ENCODE measurements around the gene DRC7. TPM values are rescaled to one million over a fixed set of nuclear protein-coding genes. Genes with fewer than 3 reads are reported as not detected.
"Not testable (repeated sequence)": the region's sequence is repeated elsewhere in the genome, so short reads cannot be mapped to it uniquely, and the experiment has no call there.

DRC7 gene
- total RNA-seq, 1 donor from 2014 or later, result 0.04 TPM

DNA sequence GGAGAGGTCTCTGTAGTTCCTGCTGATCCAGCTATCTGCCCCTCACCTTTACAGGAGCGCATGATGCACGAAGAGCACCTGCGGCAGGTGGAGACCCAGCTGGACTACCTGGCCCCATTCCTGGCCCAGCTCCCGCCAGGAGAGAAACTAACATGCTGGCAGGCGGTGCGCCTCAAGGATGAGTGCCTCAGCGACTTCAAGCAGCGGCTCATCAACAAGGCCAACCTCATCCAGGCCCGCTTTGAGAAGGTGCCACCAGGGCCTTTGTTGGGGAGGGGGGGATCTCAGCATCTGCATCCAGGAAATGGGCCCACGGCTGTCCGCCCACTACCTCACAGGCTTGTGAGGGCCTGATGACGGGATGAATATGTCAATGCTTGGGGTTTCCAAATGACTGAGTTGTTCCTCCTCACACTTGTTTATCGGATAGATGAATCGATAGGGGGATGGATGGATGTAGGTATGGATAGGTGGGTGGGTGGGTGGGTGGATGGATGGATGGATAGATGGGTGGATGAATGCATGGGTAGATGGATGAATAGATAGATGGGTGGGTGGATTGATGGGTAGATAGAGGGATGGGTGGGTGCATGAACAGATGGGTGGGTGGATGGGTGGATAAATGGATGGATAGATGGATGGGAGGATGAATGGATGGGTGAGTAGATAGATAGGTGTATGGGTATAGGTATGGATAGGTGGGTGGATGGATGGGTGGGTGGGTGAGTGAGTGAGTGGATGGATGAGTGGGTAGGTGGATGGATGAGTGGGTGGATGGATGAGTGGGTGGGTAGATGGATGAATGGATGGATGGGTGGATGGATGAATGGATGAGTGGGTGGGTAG lies 34.0 kb downstream of the DRC7 start:
- Histone ChIP-seq H3K27me3 (ENCODE audit: control insufficient read depth, insufficient read depth, low read length) (no peaks in the 10 kb centered on the region), H3K4me3 (ENCODE audit: low read depth, low read length) (no peak overlapping the region), H3K36me3 (ENCODE audit: control insufficient read depth, insufficient read depth, low read length) (no peaks in the 10 kb centered on the region)
- no peak for DNase-seq (ENCODE audit: low read depth)
- no peak for TF ChIP-seq CTCF (IDR thresholded peaks at IDR 0.05; ENCODE audit: insufficient read depth, low read length, poor library complexity, severe bottlenecking)

GRCh38 chr16:57729182-57729484 lies 34.5 kb downstream of the DRC7 start:
- no peaks in the 10 kb centered on the region for H3K36me3 ChIP-seq (ENCODE audit: control insufficient read depth, insufficient read depth, low read length)
- H3K4me3 ChIP-seq (ENCODE audit: low read depth, low read length), result no peak overlapping the region
- no peaks in the 10 kb centered on the region for H3K27me3 ChIP-seq (ENCODE audit: control insufficient read depth, insufficient read depth, low read length)
- DNase-seq (ENCODE audit: low read depth), result no peak
- no peak for TF ChIP-seq CTCF (IDR thresholded peaks at IDR 0.05; ENCODE audit: insufficient read depth, low read length, poor library complexity, severe bottlenecking)

DNA sequence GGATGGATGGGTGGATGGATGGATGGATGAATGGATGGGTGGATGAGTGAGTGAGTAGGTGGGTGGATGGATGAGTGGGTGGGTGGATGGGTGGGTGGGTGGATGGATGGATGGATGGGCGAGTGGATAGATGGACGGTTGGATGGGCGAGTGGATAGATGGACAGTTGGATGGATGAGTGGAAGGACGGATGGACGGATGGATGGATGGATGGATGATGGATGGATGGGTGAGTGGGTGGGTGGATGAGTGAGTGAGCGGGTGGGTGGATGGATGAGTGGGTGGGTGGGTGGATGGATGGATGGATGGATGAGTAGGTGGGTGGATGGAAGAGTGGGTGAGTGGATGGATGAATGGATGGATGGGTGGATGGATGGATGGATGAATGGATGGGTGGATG lies 35.2 kb downstream of the DRC7 start:
- H3K27me3 ChIP-seq (ENCODE audit: control insufficient read depth, insufficient read depth, low read length); DNase-seq (ENCODE audit: low read depth); H3K4me3 ChIP-seq (ENCODE audit: low read depth, low read length); H3K36me3 ChIP-seq (ENCODE audit: control insufficient read depth, insufficient read depth, low read length): not testable (repeated sequence)

GRCh38 chr16:57730771-57731730 lies 36.4 kb downstream of the DRC7 start:
- TF ChIP-seq CTCF (IDR thresholded peaks at IDR 0.05; ENCODE audit: insufficient read depth, low read length, poor library complexity, severe bottlenecking), result no peak
- no peak overlapping the region for H3K4me3 ChIP-seq (ENCODE audit: low read depth, low read length)
- H3K36me3 ChIP-seq (ENCODE audit: control insufficient read depth, insufficient read depth, low read length), result no peaks in the 10 kb centered on the region
- H3K27me3 ChIP-seq (ENCODE audit: control insufficient read depth, insufficient read depth, low read length), result no peaks in the 10 kb centered on the region
- DNase-seq (ENCODE audit: low read depth), result no peak

DNA sequence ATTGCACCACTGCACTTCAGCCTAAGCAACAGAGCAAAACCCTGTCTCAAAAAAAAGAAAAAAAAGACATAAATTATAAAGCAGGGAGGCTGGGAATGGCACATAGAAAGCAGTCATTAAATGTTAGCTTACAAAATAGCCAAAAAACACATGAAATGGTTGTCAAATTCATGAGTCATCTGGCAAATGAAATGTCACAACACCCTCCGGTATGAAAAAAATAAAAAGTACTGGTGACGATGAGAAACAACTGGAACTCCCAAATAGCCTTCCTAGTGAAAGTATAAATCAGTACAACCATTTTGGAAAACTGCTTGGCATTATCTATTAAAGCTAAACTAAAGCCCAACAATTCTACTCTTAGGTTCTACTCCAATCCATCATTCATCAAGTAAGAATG lies 37.4 kb downstream of the DRC7 start:
- TF ChIP-seq CTCF (IDR thresholded peaks at IDR 0.05; ENCODE audit: insufficient read depth, low read length, poor library complexity, severe bottlenecking), result no peak
- Histone ChIP-seq H3K4me3 (ENCODE audit: low read depth, low read length) (no peak overlapping the region), H3K36me3 (ENCODE audit: control insufficient read depth, insufficient read depth, low read length) (no peaks in the 10 kb centered on the region), H3K27me3 (ENCODE audit: control insufficient read depth, insufficient read depth, low read length) (no peaks in the 10 kb centered on the region)
- no peak for DNase-seq (ENCODE audit: low read depth)

DNA sequence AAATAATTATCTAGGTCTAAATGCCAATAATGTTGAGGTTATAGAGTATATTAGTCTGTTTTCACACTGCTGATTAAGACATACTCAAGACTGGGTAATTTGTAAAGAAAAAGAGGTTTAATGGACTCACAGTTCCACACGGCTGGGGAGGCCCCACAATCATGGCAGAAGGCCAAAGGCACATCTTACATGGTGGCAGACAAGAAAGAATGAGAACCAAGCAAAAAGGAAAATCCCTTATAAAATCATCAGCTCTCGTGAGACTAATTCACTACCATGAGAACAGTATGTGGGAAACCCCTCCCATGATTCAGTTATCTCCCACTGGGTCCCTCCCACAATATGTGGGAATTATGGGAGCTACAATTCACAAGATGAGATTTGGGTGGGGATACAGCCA lies 38.1 kb downstream of the DRC7 start:
- Histone ChIP-seq H3K36me3 (ENCODE audit: control insufficient read depth, insufficient read depth, low read length) (no peaks in the 10 kb centered on the region), H3K27me3 (ENCODE audit: control insufficient read depth, insufficient read depth, low read length) (no peaks in the 10 kb centered on the region), H3K4me3 (ENCODE audit: low read depth, low read length) (no peak overlapping the region)
- DNase-seq (ENCODE audit: low read depth), result no peak
- no peak for TF ChIP-seq CTCF (IDR thresholded peaks at IDR 0.05; ENCODE audit: insufficient read depth, low read length, poor library complexity, severe bottlenecking)

All from kidney epithelial cell (primary cell).